CD14-positive monocyte (primary cell): ENCODE results near the gene ITPR1. TPM values are rescaled to one million over a fixed set of nuclear protein-coding genes. Genes with fewer than 3 reads are reported as not detected.

ENCODE experiments used
- DNase-seq, 3 donors: peaks; one replicate each; pipeline ENCODE4 v3.0.0-alpha.2; 2011 to 2022
- H2AFZ ChIP-seq: 2 replicates; pipeline ENCODE4 v1.6.0; 2012; ENCODE audit warnings: mild to moderate bottlenecking, low read depth, low read length, inconsistent platforms; ENCODE audit not compliant: insufficient read depth, poor library complexity, severe bottlenecking
- H3K27ac ChIP-seq, 2 donors: 1 replicate in 1 of 2; 2 replicates in 1 of 2; pipeline ENCODE4 v1.5.1; 2012 to 2013; ENCODE audit warnings: low read length in 2 of 2, control low read depth in 1 of 2, inconsistent platforms in 1 of 2, low read depth in 1 of 2, mild to moderate bottlenecking in 1 of 2
- H3K27me3 ChIP-seq, 2 donors: one replicate each; pipeline versions ENCODE4 v1.6.0 to v1.6.1; 2011 to 2013; ENCODE audit warnings: low read length in 2 of 2; ENCODE audit not compliant: control insufficient read depth in 2 of 2, insufficient read depth in 2 of 2
- H3K36me3 ChIP-seq, 2 donors: replicated peaks in 1 of 2; 1 replicate in 1 of 2; 2 replicates in 1 of 2; pipeline versions ENCODE4 v1.5.1 to v1.6.1; 2012 to 2013; ENCODE audit warnings: low read length in 2 of 2, control low read depth in 1 of 2, inconsistent platforms in 1 of 2, mild to moderate bottlenecking in 1 of 2; ENCODE audit not compliant: insufficient read depth in 2 of 2, control insufficient read depth in 1 of 2
- H3K4me1 ChIP-seq, 2 donors: 1 replicate in 1 of 2; 2 replicates in 1 of 2; pipeline versions ENCODE4 v1.5.1 to v1.6.1; 2012 to 2013; ENCODE audit warnings: low read length in 2 of 2, control low read depth in 1 of 2, inconsistent platforms in 1 of 2, mild to moderate bottlenecking in 1 of 2, moderate library complexity in 1 of 2; ENCODE audit not compliant: insufficient read depth in 2 of 2, control insufficient read depth in 1 of 2
- H3K4me2 ChIP-seq: replicated peaks from 2 replicates; pipeline ENCODE3; 2012; ENCODE audit warnings: low read length, moderate library complexity, mild to moderate bottlenecking; ENCODE audit not compliant: poor library complexity, severe bottlenecking; ENCODE audit errors: extremely low read depth
- H3K4me3 ChIP-seq, 3 experiments: fragments of 200-600 bp in 1 of 3; sonication (generic) in 1 of 3; replicated peaks in 1 of 3; 1 replicate in 2 of 3; 2 replicates in 1 of 3; pipeline ENCODE4 v1.5.1; 2011 to 2013; ENCODE audit warnings: low read length in 3 of 3, mild to moderate bottlenecking in 3 of 3, control low read depth in 2 of 3, low read depth in 2 of 3, inconsistent platforms in 1 of 3, moderate library complexity in 1 of 3
- H3K79me2 ChIP-seq: 2 replicates; pipeline ENCODE4 v1.6.0; 2012; ENCODE audit warnings: mild to moderate bottlenecking, control low read depth, inconsistent platforms, low read length, moderate library complexity; ENCODE audit not compliant: insufficient read depth
- H3K9ac ChIP-seq: 2 replicates; pipeline ENCODE4 v1.6.0; 2017; ENCODE audit warnings: low read length, mild to moderate bottlenecking; ENCODE audit not compliant: insufficient read depth, poor library complexity, severe bottlenecking
- H3K9me3 ChIP-seq, 2 donors: replicated peaks in 1 of 2; 1 replicate in 1 of 2; 2 replicates in 1 of 2; pipeline versions ENCODE4 v1.5.1 to v1.6.1; 2012 to 2013; ENCODE audit warnings: low read length in 2 of 2, control low read depth in 1 of 2; ENCODE audit not compliant: control insufficient read depth in 1 of 2, insufficient read depth in 1 of 2
- H4K20me1 ChIP-seq: 2 replicates; pipeline ENCODE4 v1.6.0; 2012; ENCODE audit warnings: mild to moderate bottlenecking, low read length, control low read depth, moderate library complexity; ENCODE audit not compliant: insufficient read depth
- H3K27ac Mint-ChIP-seq, 7 donors: one replicate each; pipeline ENCODE4 v1.8.0; 2020; ENCODE audit warnings: mild to moderate bottlenecking in 7 of 7, mixed read lengths in 7 of 7, moderate library complexity in 6 of 7, inconsistent platforms in 2 of 7
- H3K27me3 Mint-ChIP-seq, 3 donors: one replicate each; pipeline ENCODE4 v1.8.0; 2021 to 2022; ENCODE audit warnings: low read depth in 3 of 3, mild to moderate bottlenecking in 3 of 3, mixed read lengths in 3 of 3, moderate library complexity in 3 of 3, inconsistent platforms in 1 of 3
- H3K36me3 Mint-ChIP-seq, 2 donors: one replicate each; pipeline ENCODE4 v1.8.0; 2020; ENCODE audit warnings: mixed read lengths in 2 of 2, inconsistent platforms in 1 of 2, mild to moderate bottlenecking in 1 of 2
- H3K4me1 Mint-ChIP-seq: one replicate; pipeline ENCODE4 v1.8.0; 2020; ENCODE audit warnings: mild to moderate bottlenecking, mixed read lengths
- H3K4me3 Mint-ChIP-seq, 2 donors: one replicate each; pipeline ENCODE4 v1.8.0; 2020; ENCODE audit warnings: mild to moderate bottlenecking in 2 of 2, mixed read lengths in 2 of 2, moderate library complexity in 1 of 2
- H3K9me3 Mint-ChIP-seq, 7 donors: one replicate each; pipeline ENCODE4 v1.8.0; 2020 to 2022; ENCODE audit warnings: mixed read lengths in 7 of 7, mild to moderate bottlenecking in 6 of 7, moderate library complexity in 6 of 7, inconsistent platforms in 2 of 7
- CTCF ChIP-seq: fragments of 200-600 bp; IDR thresholded peaks from one replicate; pipeline ENCODE4 v1.8.0; 2022; ENCODE audit warnings: antibody characterized with exemption, mild to moderate bottlenecking
- WGBS: methylation state at CpG from one replicate; pipeline ENCODE4 v1.1.5; 2013; ENCODE audit warnings: missing lambda C conversion rate; ENCODE audit not compliant: insufficient coverage; 5-methylcytosine and 5-hydroxymethylcytosine counted together
- intact Hi-C, 2 donors: fragments of 100-400 bp; cut with micrococcal nuclease; formaldehyde crosslinking; loops; one replicate each; pipeline versions ENCODE4 v1.15.0 to v1.15.1; 2023
- polyA plus RNA-seq, 3 donors: library from polyadenylated mRNA; depleted of rRNA in 1 of 3; unstranded in 2 of 3; stranded (reverse) in 1 of 3; fragments of 300-500 nt in 2 of 3; fragments of >200 nt in 1 of 3; fragmentation: Illumina TruSeq in 2 of 3; gene quantifications; 1 replicate in 2 of 3; 2 replicates in 1 of 3; pipeline ENCODE4 v1.2.3, GENCODE V29; 2012 to 2021

Gene ITPR1
- polyA plus RNA-seq, 3 donors = 3.2 to 21.1 (median 7.1) TPM

- H3K27me3 Mint-ChIP-seq = no peaks in the 10 kb centered on the region
- Histone ChIP-seq H3K4me1 (peaks cover 11 to 13% of the 10 kb centered on the region in 2 donors), H4K20me1 (no peaks in the 10 kb centered on the region), H3K36me3 (peaks cover 55 to 84% of the 10 kb centered on the region in 2 donors), H2AFZ (no peak overlapping the region), H3K9ac (no peak overlapping the region), H3K27ac (no peak overlapping the region), H3K79me2 (no peaks in the 10 kb centered on the region), H3K4me2 (no peak overlapping the region), H3K4me3 (no peak overlapping the region), H3K9me3 (no peaks in the 10 kb centered on the region), H3K27me3 (no peaks in the 10 kb centered on the region)
- WGBS = 100% methylated on average over 4 of the region's 7 CpGs
- H3K36me3 Mint-ChIP-seq = peaks cover 78 to 88% of the 10 kb centered on the region in 2 donors
- H3K4me1 Mint-ChIP-seq = peaks cover 21% of the 10 kb centered on the region
- peaks cover 0 to 4% (median 0%) of the 10 kb centered on the region in 7 donors for H3K9me3 Mint-ChIP-seq
- no peak overlapping the region for H3K4me3 Mint-ChIP-seq
- intact Hi-C loops = no loop called here
- no peak for TF ChIP-seq CTCF
- DNase-seq = no peak
- no peak overlapping the region for H3K27ac Mint-ChIP-seq
These were observed 323.2 kb downstream of the ITPR1 start for GRCh38 chr3:4816306-4816705.

GRCh38 chr3:4816718-4817117 lies 323.6 kb downstream of the ITPR1 start:
- TF ChIP-seq CTCF = no peak
- H3K4me1 Mint-ChIP-seq = peaks cover 22% of the 10 kb centered on the region
- Histone ChIP-seq H3K9me3 (no peaks in the 10 kb centered on the region), H3K79me2 (no peaks in the 10 kb centered on the region), H3K4me2 (no peak overlapping the region), H2AFZ (no peak overlapping the region), H3K27me3 (no peaks in the 10 kb centered on the region), H3K4me3 (no peak overlapping the region), H3K4me1 (peaks cover 11 to 13% of the 10 kb centered on the region in 2 donors), H3K27ac (no peak overlapping the region), H4K20me1 (no peaks in the 10 kb centered on the region), H3K36me3 (peaks cover 58 to 84% of the 10 kb centered on the region in 2 donors), H3K9ac (no peak overlapping the region)
- H3K27me3 Mint-ChIP-seq = no peaks in the 10 kb centered on the region
- no peak overlapping the region for H3K4me3 Mint-ChIP-seq
- intact Hi-C loops = no loop called here
- H3K36me3 Mint-ChIP-seq = peaks cover 78 to 88% of the 10 kb centered on the region in 2 donors
- 0% methylated on average over 1 of the region's 2 CpGs for WGBS
- DNase-seq = no peak
- H3K9me3 Mint-ChIP-seq = peaks cover 0 to 4% (median 0%) of the 10 kb centered on the region in 7 donors
- no peak overlapping the region for H3K27ac Mint-ChIP-seq
